H1 (cell line): ENCODE results near the gene TTC39A. TPM values are rescaled to one million over a fixed set of nuclear protein-coding genes. Genes with fewer than 3 reads are reported as not detected.

Experiments used
- ATF3 ChIP-seq: IDR thresholded peaks from 2 replicates; pipeline ENCODE4 v1.6.1; 2011; ENCODE audit warnings: low read depth, mild to moderate bottlenecking, low read length; ENCODE audit not compliant: insufficient read depth
- CHD1 ChIP-seq: IDR thresholded peaks from 2 replicates; pipeline ENCODE4 v1.6.1; 2012; ENCODE audit warnings: low read depth, low read length, improper control_type of control experiment
- TAF7 ChIP-seq: optimal IDR thresholded peaks from 2 replicates; pipeline ENCODE3; 2011; ENCODE audit warnings: low read depth, mild to moderate bottlenecking, inconsistent platforms, low read length, moderate library complexity, borderline replicate concordance
- polyA plus RNA-seq, 7 experiments: library from polyadenylated mRNA; depleted of rRNA in 3 of 7; stranded (reverse) in 5 of 7; unstranded in 2 of 7; fragments of >200 nt in 5 of 7; fragments of 200-250 nt in 2 of 7; gene quantifications; 1 replicate in 5 of 7; 2 replicates in 1 of 7; 4 replicates in 1 of 7; pipeline versions ENCODE4 v1.2.1 to v1.2.3, GENCODE V29; 2011 to 2013; ENCODE audit warnings: missing spikeins in 2 of 7, mixed read lengths in 2 of 7
- total RNA-seq: library from RNA; stranded (reverse); fragmentation: NEBNext Ultra II Directional; extraction: Animal tissue kit (Norgen Biotek cat#: 25700); gene quantifications from 2 replicates; pipeline ENCODE4 v1.2.1, GENCODE V29; 2021

TTC39A gene
- total and polyA plus RNA-seq, 2 of the 8 experiments (the other 6 are each of a cell fraction or from before 2014, with no cell fraction given): 5.5 to 5.8 TPM

- TF ChIP-seq ATF3: no peak
- no peak for TF ChIP-seq CHD1
- no peak for TF ChIP-seq TAF7
Observed at GRCh38 chr1:51288578-51288977, 41.8 kb downstream of the TTC39A start (continued).
